A549 treated with ZK216348 at 1 μM for 4 hours (cell line): ENCODE measurements around the gene SPDYE18. TPM values are rescaled to one million over a fixed set of nuclear protein-coding genes. Genes with fewer than 3 reads are reported as not detected.

Experiments used
- total RNA-seq: library from RNA; stranded (reverse); fragments of 200-300 nt; extraction: Qiagen RNA extraction; gene quantifications from 5 replicates; pipeline ENCODE4 v1.2.3, GENCODE V29; 2022; ENCODE audit warnings: low read depth

The SPDYE18 gene, protein sequence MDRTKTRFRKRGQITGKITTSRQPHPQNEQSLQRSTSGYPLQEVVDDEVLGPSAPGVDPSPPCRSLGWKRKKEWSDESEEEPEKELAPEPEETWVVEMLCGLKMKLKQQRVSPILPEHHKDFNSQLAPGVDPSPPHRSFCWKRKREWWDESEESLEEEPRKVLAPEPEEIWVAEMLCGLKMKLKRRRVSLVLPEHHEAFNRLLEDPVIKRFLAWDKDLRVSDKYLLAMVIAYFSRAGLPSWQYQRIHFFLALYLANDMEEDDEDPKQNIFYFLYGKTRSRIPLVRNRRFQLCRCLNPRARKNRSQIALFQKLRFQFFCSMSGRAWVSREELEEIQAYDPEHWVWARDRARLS
- 0.26 TPM in 1 of 5 replicates, not detected in the others for total RNA-seq

DNA sequence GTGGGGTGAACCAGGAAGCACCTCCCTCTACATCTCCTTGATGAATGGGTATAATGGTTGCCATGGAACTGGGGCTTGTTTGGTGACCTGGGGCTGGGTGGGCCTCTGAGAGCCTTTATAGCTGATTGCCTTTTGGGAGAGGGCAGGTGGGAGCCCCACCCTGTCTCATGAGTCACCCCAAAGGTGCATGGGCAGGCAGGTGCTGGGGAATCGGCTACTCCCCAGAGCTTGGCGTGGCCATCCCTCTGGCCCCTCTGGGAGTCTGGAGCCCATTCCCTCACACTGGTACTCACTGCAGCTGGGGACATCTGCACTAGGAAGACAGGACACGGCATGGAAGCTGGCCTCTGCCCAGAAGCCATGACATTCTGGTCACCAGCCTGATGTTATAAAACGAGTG lies at the start of gene SPDYE18:
Gene SPDYE18 (minus strand): TSS at position 2 of the 400 bp plus-strand sequence. CDS start 2,046 bp downstream, outside the sequence.

DNA sequence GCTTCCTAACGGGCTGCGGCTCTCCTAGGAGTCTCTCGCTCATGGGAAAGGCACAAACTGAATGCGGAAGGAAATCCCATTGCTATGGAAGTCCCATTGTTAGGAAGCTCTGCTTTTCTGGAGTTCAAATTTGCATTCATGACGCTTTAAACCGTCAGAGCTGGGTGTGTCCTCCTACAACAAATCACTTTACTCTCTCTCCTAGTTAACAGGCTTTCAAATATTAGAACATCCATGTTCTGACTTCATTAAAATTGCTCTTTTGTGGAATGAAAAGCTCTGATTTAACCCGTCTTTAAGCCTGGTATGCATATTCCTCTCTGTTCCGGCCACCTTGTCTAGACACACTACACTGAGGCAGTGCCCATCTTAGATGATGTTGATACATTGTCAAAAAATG lies 30.1 kb downstream of the SPDYE18 start, which contains the start of gene SPDYE17:
Gene SPDYE17 (minus strand): TSS at position 101 of the 400 bp plus-strand sequence. CDS start 1,791 bp downstream, outside the sequence.

Other genes starting within 250 kb of the SPDYE18 start
- gene SPDYE17, start 30.2 kb downstream of the SPDYE18 start, total RNA-seq = not detected in 5 replicates
- gene CCDC146, start 60.1 kb upstream of the SPDYE18 start, total RNA-seq = 0.46 to 0.80 TPM (median 0.73 TPM) in 5 replicates
- not detected in 5 replicates for gene FGL2, start 137.3 kb upstream of the SPDYE18 start, total RNA-seq